Measurements from ENCODE around the gene PRKD2.
"Not testable (repeated sequence)": the region's sequence is repeated elsewhere in the genome, so short reads cannot be mapped to it uniquely, and the experiment has no call there.

The PRKD2 gene

DNA sequence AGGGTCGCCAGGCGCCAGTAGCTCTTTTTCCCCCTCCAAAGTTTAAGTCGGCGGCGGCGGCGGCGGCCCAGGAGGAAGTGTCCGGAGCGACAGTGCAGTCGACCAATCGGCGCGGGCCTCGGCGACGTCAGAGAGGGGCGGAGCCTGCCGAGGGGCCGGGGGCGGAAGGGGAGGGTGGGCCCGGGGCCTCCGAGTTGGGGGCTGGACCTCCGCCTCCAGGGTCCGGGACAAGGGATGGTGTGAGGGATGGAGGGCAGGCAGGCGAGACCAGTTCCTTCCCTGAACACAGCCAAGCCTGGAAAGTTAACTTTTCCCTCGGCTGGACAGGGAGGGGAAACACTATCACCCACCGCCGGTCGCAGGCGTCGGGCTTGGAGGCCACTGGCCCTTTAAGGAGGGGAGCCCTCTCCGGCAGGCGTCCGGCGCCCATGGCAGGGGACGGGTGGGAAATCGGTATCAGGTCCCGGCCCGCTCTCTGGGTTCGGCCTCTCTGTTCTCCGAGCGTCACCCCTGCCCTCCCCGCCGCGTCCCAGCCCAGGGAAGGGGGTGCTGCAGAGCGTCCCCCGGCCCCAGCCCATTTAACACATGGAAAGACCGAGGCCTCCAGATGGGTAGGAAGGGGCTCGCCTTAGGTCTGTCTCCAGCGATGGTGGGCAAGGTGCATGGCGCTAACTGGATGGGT, at the start of gene PRKD2:
Gene PRKD2 (minus strand): TSS at position 81 of the 682 bp plus-strand sequence. CDS start 744 bp downstream, outside the sequence.
- peak; percentile 82 for DNase-seq (ENCODE audit: low read depth)

DNA sequence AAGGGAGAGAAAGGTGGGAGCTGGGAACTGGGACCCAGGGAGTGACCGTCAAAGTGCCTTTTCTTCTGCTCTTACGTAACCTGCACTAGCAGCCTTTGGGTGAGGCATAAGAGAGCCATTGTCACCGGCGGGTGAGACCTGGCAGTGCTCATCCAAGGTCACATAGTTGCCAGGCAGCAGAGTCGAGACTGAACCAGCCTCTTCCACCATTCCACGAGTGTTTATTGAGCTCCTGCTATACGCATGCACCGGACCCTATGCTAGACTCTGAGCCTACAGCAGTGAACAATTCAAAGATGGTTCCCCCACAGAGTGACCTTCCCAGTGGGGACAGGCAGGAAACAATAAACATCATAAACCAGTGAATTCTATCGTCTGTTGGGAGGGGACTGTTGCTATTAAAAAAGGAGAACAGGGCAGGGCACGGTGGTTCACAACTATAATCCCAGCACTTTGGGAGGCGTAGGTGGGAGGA, 47.9 kb upstream of the PRKD2 start:
- no peak for DNase-seq (ENCODE audit: low read depth)

DNA sequence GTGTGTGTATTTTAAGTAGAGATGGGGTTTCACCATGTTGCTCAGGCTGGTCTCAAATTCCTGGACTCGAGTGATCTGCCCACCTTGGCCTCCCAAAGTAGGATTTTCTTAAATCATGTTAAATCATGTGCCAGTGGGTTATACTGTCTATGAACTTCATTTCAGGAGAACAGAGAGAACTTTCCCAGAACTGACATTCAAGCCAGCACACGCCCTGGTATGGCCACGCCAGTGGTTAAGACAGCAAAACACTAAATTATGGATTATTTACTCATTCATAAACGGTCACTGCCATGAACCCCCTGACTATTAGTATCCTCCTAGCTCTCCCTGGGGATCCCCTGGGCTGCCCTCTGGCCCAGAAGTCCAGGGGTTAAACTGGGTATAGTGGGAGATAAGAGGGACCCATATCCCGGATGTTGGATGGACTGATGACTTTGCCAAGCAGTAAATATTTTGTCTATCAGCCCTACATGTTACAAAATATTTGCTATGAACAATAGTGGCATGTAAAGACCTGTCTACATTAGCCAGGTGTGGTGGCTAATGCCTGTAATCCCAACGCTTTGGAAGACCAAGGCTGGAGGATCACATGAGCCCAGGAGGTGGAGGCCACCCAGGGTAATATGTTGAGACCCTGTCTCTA, 45.5 kb upstream of the PRKD2 start:
- DNase-seq (ENCODE audit: low read depth): no peak

DNA sequence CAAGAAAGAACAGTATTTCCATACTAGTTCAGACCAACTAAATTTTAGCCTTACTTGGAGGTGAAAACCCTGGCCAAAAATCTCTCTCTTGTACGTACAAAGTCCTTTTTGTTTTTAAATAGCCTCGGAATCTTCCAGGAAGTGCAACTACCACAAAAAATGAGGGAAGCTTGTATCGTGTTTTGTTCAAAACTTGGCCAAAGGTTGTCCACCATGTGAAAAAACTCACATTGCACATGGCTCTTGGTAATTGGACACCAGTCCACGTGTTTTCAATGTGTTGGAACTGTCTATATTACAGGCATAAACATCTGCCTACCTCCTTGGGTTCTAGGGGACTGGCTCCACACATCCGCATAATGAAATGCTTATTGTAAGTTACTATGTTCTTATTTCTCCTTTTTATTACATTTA, 44.5 kb upstream of the PRKD2 start:
- no peak for DNase-seq (ENCODE audit: low read depth)

DNA sequence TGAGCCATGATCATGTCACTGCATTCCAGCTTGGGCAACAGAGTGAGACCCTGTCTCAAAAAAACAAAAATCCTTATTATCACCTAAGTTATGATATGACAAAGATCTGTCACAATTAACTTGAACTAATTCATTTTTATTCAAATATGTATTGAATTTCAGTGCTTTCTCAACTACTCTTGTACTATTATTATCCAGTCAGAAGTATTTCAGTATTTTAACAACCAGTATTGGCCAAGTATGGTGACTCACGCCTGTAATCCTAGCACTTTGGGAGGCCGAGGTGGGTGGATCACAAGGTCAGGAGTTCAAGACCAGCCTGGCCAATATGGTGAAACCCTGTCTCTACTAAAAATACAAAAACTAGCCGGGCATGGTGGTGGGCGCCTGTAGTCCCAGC, 44.0 kb upstream of the PRKD2 start:
- DNase-seq (ENCODE audit: low read depth): not testable (repeated sequence)

DNA sequence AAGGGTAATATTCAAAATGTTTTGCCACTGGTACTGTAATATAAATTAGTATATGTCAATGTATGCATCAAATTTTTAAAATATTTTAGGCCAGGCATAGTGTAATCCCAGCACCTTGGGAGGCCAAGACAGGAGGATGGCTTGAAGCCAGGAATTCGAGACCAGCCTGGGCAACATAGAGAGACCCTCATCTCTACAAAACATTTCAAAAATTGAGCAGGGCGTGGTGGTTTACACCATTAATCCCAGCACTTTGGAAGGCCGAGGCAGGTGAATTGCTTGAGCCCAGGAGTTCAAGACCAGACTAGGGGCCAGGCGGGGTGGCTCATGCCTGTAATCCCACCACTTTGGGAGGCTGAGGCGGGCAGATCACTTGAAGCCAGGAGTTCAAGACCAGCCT, 43.4 kb upstream of the PRKD2 start:
- DNase-seq (ENCODE audit: low read depth): no peak

DNA sequence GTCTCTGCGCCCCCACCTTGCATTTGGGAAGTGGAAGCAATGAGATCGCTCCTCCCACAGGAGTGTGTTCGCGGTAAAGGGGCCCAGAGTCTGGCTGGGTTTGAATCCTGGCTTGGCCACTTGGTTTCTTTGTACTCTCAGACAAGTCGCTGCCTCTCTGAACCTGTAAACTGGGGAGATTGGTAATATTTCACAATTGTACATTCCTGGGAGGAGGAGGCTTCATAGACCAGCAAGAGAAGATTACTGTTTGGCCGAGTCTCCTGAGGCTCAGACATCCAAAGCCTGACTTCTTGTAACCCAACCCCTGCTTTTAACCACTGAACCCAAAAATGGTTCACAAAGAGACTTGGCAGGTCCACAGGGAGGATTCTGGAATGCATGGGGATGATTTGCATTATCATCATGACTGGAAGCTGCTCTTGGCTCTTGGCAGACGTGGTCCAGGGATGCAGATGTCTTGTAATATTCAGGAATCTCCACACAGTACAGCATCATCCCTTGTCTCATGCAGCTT, 43.0 kb upstream of the PRKD2 start:
- DNase-seq (ENCODE audit: low read depth): no peak

DNA sequence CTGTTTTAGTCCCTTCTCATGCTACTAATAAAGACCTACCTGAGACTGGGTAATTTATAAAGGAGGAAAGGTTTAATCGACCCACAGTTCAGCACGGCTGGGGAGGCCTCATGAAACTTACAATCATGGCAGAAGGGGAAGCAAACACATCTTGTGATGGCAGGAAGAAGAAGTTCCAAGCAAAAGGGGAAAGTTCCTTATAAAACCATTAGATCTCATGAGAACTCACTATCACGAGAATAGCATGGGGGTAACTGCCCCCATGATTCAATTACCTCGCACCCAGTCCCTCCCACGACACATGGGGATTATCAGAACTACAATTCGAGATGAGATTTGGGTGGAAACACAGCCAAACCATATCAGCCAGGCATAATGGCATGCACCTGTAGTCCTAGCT, 42.3 kb upstream of the PRKD2 start:
- DNase-seq (ENCODE audit: low read depth): no peak

DNA sequence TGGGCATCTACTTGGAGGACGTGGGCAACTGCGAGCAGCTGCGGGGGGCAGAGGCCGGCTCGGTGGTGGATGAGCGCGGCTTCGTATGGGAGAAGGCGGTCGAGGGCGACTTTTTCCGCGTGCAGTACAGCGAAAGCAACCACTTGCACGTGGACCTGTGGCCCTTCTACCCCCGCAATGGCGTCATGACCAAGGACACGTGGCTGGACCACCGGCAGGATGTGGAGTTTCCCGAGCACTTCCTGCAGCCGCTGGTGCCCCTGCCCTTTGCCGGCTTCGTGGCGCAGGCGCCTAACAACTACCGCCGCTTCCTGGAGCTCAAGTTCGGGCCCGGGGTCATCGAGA, 39.6 kb upstream of the PRKD2 start:
- no peak for DNase-seq (ENCODE audit: low read depth)

DNA sequence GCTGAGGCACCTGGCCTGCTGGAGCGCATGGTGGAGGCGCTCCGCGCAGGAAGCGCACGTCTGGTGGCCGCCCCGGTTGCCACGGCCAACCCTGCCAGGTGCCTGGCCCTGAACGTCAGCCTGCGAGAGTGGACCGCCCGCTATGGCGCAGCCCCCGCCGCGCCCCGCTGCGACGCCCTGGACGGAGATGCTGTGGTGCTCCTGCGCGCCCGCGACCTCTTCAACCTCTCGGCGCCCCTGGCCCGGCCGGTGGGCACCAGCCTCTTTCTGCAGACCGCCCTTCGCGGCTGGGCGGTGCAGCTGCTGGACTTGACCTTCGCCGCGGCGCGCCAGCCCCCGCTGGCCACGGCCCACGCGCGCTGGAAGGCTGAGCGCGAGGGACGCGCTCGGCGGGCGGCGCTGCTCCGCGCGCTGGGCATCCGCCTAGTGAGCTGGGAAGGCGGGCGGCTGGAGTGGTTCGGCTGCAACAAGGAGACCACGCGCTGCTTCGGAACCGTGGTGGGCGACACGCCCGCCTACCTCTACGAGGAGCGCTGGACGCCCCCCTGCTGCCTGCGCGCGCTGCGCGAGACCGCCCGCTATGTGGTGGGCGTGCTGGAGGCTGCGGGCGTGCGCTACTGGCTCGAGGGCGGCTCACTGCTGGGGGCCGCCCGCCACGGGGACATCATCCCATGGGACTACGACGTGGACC, 39.1 kb upstream of the PRKD2 start:
- DNase-seq (ENCODE audit: low read depth): no peak

DNA sequence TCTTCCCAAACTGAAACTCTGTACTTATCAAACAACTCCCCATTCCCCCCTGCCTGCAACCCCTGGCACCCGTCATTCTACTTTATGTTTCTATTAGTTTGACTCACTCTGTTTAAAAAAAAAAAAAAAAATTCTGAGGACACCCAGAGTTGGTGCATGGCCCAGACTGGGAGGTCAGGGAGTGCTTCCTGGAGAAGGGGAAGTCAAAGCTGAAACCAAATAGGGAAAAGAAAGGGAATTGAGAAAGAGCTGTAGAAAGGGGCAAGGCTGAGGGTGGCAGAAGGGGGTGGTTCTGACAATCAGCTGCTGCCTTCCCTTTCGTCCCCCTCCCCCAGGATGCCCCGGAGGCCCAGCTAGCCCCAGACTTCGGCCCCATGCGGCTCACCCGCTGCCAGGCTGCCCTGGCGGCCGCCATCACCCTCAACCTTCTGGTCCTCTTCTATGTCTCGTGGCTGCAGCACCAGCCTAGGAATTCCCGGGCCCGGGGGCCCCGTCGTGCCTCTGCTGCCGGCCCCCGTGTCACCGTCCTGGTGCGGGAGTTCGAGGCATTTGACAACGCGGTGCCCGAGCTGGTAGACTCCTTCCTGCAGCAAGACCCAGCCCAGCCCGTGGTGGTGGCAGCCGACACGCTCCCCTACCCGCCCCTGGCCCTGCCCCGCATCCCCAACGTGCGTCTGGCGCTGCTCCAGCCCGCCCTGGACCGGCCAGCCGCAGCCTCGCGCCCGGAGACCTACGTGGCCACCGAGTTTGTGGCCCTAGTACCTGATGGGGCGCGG, 38.4 kb upstream of the PRKD2 start:
- no peak for DNase-seq (ENCODE audit: low read depth)

DNA sequence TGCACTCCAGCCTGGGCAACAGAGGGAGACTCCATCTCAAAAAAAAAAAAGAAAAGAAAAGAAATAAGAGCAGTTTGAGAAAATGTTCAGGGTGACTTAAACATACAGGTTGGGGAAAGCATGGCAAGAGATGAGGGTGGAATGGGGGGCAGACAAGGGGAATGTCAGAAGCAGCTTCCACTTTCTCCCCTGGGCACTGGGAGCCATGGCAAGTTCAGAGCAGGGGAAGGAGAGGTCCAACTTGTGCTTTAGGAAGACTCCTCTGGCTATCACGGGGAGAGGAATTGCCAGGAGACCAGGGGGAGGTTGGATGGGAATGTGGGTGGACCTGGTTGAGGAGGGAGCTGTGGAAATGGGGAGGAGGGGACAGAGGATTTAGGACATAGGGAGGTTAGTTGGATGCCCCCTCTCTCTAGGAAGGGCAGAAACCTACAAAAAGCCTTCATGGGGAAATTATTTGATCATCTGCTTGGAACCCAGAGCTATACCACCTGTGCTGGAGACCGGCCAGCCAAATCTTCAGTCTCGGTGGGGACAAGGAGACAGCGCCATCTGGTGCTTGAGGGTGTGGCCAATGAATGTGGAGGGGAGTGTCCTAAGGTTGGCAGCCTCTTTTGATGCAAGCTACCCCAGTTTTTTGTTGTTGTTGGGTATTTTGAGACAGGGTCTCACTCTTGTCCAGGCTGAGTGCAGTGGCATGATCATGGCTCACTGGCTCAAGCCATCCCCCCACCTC, 36.7 kb upstream of the PRKD2 start:
- no peak for DNase-seq (ENCODE audit: low read depth)

DNA sequence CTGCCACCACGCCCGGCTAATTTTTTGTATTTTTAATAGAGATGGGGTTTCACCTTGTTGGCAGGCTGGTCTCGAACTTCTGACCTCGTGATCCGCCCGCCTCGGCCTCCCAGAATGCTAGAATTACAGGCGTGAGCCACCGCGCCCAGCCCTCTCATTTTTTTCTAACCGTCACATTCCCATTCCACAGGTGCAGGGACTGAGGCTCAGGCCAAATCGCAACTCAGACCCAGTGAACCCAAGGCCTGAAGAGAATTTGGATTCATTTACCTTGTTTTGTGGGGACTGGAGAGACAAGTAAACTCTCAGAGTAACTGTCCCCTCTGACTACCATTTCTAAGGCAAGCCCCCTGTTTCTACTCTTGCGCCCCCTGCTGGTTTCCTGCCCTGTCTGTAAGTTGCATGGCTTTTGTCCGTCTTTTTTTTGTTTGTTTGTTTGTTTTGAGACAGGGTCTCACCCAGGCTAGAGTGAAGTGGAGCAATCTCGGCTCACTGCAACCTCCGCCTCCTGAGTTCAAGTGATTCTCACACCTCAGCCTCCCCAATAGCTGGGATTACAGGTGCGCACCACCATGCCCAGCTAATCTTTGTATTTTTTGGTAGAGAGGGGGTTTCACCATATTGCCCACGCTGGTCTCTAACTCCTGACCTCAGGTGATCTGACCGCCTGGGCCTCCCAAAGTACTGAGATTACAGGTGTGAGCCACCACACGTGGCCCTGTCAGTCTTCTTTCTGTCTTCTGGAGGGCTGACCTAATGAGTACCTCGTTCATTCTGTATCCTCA, 31.6 kb upstream of the PRKD2 start:
- peak; percentile 49 for DNase-seq (ENCODE audit: low read depth)

DNA sequence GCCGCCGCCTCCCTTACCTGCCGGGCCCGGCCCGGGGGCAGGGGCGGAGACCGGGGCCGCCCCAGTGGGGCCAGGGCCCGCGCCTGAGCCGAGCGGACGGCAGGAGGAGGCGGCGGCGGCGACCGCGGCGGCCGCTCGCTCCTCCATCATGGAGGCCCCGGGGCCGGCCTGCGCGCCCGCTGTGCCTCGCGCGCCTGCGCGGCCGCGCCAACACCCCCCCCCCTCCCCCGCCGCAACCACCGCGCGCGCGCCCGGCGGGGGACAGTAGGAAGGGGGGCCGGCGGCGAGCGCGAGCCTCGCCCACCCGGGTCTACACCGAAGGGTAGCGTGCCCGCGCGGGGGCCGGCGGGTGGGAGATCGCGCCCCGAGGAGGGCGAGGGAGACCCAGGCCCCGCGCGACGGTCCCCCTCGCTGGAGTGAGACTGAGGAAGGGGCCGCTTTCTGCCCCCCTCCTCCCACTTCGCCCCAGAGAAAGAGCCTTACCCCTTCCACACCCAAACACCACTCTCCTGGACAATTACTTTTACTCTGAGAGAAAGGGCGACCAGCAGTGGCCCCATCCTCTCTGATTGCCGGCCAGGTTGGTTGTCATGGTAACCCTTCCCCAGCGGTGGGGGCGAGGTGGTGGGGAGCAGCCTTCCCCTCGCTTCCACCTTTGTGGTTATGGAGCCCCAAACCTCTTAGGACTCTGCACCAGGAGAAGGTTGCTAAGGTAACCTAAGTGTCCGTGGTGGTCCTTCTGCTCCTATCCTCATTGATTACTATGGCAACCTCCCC, 29.6 kb upstream of the PRKD2 start, which contains the start of gene STRN4:
Gene STRN4 (minus strand): TSS at position 170 of the 777 bp plus-strand sequence. CDS start 20 bp downstream, at position 150.
- DNase-seq (ENCODE audit: low read depth): peak; percentile 51

DNA sequence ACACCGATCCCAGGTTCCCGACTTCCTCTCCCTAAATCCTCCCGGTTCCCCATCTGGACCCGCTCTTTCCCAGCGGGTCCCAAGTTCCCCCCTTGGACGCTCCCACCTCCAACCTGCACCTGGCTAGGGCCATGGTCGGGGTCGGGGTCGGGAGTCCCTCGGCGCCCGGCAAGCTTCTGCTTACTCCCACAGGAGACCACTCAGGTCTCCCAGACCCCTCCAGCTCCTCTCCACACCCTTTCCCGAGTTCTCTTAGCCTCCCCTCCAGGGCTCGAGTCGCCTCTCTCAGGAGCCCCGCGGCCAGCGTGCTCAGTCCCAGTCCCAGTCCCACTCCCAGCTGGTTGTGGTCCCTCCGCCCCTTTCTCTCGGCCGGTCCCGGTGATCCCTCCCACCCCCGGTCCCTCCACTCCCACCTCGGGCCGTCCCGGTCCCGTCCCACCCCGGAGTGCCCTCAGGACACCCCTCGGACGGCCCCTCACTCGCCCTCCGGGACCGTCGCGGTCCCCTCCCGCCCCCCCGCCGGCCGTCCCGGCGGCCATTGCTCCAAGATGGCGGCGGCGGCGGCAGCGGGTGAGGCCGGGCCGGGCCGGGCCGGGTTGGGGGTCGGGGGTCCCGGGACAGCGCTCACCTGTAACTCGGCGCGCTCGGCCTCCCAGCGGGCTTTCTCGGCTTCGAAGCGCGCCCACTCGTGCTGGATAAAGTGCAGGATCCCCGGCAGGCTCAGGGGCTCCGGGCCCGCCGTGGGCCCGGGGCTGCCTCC, 28.8 kb upstream of the PRKD2 start, which contains the start of gene FKRP:
Gene FKRP (plus strand): TSS at position 537 of the 760 bp plus-strand sequence. CDS start 9,394 bp downstream, outside the sequence.
- peak; percentile 32 for DNase-seq (ENCODE audit: low read depth)

DNA sequence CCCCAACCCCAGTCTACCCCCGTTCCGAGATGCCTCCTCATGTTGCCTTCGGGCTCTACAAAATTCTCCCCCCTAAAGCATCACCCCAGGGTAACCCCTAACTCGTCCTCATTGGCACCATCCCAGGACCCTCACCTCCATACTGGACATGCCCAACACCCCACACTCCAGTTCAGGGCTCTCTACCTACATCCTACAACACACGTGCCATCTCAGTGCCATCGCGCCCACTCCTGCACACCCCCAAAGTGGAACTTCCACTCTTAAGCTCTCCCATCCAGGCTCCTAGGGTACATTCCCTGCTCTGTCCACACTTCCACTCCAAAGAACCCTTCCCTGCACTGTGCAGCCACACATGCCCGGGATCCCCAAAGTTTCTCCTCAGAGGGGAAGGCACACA, 28.1 kb upstream of the PRKD2 start:
- no peak for DNase-seq (ENCODE audit: low read depth)

DNA sequence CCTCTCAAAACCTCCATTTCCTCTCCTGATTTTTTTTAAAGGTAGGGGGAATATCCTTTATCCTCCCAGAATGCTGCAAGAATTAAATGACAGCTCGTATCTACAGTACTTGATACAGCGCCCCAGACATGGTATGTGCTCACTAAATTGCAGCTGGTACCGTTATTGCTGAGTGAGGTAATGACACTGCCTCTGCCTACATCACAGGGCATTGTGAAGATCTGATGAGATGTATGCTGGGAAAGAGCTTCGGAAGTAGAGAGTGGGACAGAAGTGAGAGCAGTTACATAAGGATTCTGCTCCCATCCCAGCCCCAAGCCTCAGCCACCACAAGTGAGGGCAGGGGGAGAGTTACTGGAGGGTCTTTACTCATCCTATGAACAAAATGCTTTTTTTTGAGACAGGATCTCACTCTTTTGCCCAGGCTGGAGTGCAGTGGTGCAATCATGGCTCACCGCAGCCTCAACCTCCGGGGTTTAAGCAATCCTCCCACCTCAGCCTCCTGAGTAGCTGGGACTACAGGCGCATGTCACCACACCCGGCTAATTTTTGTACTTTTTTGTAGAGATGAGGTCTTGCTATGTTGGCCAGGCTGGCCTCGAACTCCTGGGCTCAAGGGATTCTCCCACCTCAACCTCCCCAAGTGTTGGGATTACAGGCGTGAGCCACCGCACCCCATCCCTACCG, 27.2 kb upstream of the PRKD2 start:
- no peak for DNase-seq (ENCODE audit: low read depth)

DNA sequence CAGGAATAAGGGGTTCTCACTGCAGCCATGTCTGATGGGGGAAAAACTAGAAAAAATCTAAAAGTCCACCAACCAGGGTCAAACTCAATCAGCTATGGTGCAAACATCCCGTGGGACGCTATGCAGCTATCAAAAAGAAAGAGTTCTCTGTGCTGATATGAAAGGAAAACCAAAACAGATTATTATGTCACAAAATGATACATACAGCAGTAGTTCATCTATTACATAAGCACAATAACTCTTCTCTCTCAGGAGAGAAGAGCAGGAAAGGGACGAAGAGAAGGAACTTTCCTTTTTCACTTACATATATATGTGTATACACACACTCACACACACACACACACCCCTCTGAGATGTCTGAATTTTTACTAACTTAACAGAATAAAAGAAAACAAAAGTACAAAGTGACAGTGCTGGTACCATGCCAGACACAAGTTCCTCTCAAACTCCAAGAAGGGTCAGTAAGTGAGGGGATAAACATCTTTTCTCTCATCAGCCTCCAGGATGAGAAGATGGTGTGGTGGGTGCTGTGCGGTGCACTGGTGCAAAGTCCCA, 26.1 kb upstream of the PRKD2 start:
- no peak for DNase-seq (ENCODE audit: low read depth)

Measured in stimulated activated CD8-positive, alpha-beta memory T cell treated with anti-CD3 and anti-CD28 coated beads, Interleukin-12 subunit alpha, Interleukin-12 subunit beta, amount 100 ng/mL, for 4 hours (primary cell).